HG02759 (cell line): Measurements from ENCODE around the gene MACF1.

Source experiments
- ATAC-seq: cut with Tn5 transposase; IDR thresholded peaks from one replicate; pipeline ENCODE4 v1.9.1; 2021; ENCODE audit warnings: mild to moderate bottlenecking, moderate library complexity; ENCODE audit not compliant: unreplicated experiment

The MACF1 gene

GRCh38 chr1:39295901-39296300 is 91.4 kb downstream of the MACF1 start:
- no peak for ATAC-seq

DNA sequence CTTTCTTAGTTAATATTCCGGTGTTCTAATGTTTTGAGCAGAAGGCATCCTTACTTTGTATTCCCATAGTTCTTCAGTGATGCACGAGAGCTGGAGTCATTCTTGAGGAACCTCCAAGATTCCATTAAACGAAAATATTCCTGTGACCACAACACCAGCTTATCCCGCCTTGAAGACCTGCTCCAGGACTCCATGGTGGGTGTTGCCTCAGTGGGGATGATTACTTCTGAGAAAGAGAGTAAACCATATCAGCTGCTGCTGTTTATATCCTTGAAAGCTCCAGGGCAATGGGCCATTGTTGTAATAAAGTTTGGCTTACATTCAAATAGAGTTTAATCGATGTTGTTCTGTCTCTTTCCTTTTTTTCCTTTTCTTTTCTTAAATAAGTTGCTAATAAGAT is 93.1 kb downstream of the MACF1 start:
- ATAC-seq, result no peak

GRCh38 chr1:39301606-39302005 is 97.1 kb downstream of the MACF1 start:
- ATAC-seq, result no peak

GRCh38 chr1:39305555-39305954 is 101.1 kb downstream of the MACF1 start:
- no peak for ATAC-seq

DNA sequence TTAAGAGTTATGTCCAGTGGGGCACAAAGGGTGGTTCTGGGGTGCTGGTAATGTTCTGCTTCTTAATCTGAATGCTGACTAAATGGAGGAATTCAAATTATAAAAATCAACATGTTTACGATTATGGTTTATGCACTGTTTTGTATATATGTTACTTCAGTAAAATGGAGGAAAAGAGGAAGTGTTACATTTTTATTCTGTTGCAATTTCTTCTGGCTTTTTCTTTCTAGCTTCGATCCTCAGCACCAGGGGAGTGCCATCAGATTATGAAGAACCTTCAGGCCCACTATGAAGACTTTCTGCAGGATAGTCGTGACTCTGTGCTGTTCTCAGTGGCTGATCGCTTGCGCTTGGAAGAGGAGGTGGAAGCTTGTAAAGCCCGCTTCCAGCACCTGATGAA is 105.5 kb downstream of the MACF1 start:
- no peak for ATAC-seq

- ATAC-seq, result no peak
Observed at GRCh38 chr1:39310691-39311090, 106.2 kb downstream of the MACF1 start.

DNA sequence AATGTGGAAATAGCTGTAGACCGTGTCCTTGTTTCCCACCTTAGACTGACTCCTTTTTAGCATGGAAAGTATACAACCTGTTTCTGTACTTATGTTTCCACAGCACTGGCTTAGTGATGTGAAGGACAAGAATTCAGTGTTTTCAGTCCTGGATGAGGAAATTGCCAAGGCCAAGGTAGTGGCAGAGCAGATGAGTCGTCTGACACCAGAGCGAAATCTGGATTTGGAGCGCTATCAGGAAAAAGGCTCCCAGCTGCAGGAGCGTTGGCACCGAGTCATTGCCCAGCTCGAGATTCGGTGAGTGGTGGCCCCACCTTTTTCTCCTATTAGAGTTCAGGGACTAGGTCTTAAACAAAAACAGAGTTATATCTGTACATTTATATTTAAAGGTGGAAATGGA is 112.6 kb downstream of the MACF1 start:
- ATAC-seq, result no peak

DNA sequence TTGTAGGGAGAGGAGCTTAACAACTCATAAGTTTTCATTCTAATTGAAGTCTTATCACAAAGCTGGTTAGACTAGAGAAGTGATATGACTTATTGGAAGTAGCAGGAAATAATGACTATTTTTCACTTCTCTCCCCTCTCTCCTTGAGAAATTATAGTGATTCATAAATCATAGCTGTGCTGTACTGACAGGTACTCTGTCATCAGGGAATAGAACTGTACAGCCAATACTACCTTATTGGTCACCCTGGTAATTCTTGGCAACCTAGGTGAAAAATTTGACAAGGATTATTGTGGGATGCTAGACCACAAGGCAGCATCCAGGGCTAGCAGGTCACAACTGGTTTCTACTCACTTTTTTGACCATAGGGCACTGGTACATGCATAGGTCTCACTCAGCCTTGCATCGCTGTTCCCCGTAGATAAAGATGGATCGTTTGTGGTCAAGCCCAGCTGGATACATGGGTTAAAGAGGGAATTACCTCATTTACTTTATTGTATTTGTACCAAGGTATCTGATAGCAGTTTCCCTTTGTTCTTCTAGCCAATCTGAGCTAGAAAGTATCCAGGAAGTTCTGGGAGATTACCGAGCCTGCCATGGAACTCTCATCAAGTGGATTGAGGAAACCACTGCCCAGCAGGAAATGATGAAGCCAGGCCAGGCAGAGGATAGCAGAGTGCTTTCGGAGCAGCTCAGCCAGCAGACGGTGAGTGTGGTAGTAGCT is 113.6 kb downstream of the MACF1 start:
- ATAC-seq, result no peak

DNA sequence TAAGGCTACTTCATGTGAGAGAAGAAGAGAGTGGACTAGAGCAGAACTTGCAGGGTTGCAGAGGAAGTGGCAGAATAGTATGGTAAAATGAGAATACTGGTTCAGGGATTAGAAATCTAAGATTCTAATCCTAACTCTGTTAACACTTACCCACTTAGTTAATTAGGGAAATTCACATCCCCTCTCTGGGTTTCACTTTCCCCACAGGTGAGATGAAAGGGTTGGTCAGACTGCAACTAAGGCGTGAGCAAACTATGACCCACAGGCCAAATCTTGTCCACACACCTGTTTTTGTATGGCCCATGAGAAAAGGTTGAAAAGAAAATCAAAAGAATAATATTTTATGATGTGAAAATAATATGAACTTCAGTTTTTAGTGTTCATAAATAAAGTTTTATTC is 117.5 kb downstream of the MACF1 start:
- no peak for ATAC-seq

DNA sequence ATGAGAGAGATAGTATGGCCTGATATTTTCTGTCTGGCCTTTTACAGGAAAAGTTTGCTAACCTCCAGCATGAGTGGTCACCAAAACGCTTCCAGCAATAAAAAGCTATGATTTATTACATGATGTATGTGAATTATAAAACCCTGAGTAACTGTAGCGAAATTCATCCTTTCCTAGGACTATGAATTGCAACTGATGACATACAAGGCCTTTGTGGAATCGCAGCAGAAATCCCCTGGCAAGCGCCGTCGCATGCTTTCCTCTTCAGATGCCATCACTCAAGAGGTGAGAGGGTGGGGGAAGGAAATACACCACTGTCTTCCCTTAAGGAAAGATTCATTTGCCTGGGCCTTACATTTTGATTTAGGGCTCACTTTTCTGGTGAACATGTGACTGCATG is 117.9 kb downstream of the MACF1 start:
- ATAC-seq, result no peak

- no peak for ATAC-seq
Observed at GRCh38 chr1:39324888-39325287, 120.4 kb downstream of the MACF1 start.

DNA sequence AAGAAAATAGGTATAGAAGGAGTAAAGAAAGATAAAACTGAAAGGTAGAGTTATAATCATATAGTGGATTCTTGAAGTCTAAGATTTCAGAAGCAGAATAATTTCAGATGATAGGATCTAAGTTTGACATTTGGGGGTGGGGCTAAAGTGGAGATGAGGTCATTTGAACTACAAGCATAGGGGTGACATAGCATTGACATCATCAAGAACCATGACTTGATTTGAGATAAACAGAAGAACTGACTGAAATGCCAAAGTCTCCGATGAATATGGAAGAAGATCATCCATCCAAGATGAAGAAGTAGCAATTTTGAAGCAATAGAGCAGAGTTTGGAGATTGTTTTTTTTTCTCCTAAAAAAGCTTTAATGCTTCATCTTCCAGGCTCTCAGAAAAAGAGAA is 122.3 kb downstream of the MACF1 start:
- no peak for ATAC-seq

- ATAC-seq, result no peak
Observed at GRCh38 chr1:39328095-39328494, 123.6 kb downstream of the MACF1 start.

DNA sequence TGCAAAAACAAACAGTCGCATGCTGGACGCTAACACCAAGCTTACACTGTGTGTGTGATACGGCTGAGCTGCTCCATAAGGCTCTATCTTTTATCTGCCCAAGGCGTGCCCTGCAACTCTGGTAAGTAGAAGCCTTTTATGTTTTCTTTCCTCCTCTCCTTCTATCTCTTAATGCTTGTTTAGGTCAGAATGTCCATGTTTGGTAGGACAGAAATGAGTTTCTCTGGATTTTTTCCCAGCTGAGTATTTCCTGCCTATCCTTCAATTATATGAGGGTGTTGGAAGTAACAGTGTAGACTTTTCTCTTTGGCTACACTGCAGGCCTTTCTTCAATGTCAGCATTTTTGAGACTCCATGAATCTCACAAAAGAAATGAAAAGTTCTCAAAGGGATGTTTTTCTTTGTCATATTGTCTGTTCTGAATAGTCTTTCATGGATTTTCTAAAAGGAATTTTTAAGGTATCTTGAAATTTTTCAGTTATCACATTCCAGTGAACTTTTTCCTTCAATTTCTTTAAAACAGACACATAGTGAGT is 124.2 kb downstream of the MACF1 start:
- no peak for ATAC-seq

GRCh38 chr1:39331647-39332046 is 127.2 kb downstream of the MACF1 start:
- no peak for ATAC-seq

DNA sequence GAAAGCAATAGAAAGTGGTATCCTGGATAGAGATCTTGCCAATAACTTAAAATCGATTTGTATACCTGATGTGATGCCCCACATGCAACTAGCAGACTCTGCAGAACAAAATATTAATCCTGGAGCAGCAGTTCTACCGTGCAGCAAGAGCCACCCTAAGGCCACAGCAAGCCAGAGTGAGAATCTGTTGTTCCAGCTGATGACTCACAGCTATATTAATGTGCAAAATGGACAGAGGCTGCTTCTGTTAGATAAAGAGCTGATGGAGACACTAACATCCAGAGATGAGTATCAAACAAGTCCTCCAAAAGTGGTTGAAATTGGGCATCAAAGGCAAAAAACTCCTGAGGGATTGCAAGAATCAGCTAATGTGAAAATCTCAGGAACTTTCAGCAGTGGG is 127.8 kb downstream of the MACF1 start:
- no peak for ATAC-seq

GRCh38 chr1:39332828-39333227 is 128.3 kb downstream of the MACF1 start:
- no peak for ATAC-seq

- no peak for ATAC-seq
Observed at GRCh38 chr1:39333296-39333695, 128.8 kb downstream of the MACF1 start.

- ATAC-seq, result no peak
Observed at GRCh38 chr1:39335216-39335615, 130.7 kb downstream of the MACF1 start.

- no peak for ATAC-seq
Observed at GRCh38 chr1:39337067-39337466, 132.6 kb downstream of the MACF1 start.

GRCh38 chr1:39342776-39343175 is 138.3 kb downstream of the MACF1 start:
- ATAC-seq, result no peak

GRCh38 chr1:39344394-39345154 is 140.1 kb downstream of the MACF1 start:
- ATAC-seq, result no peak
